Psoas muscle (tissue), 8 donors: ENCODE results near the gene ADAP1. TPM values are rescaled to one million over a fixed set of nuclear protein-coding genes. Genes with fewer than 3 reads are reported as not detected.

ENCODE experiments used
- ATAC-seq, 4 donors: fragments of 200-7000 bp; cut with Tn5 transposase; one replicate each; pipeline ENCODE4 v1.9.1; 2020; ENCODE audit warnings: moderate library complexity in 3 of 4, mild to moderate bottlenecking in 2 of 4
- DNase-seq, 2 donors: peaks; one replicate each; pipeline ENCODE4 v3.0.0-alpha.2; 2020
- H3K27ac ChIP-seq: fragments of 200-600 bp; one replicate; pipeline ENCODE4 v1.8.0; 2022
- H3K27me3 ChIP-seq, 3 donors: fragments of 200-600 bp in 1 of 3; one replicate each; pipeline versions ENCODE4 v1.6.1 to v1.8.0; 2013 to 2022; ENCODE audit warnings: low read length in 2 of 3, mild to moderate bottlenecking in 2 of 3, moderate library complexity in 1 of 3; ENCODE audit not compliant: insufficient read depth in 3 of 3
- H3K36me3 ChIP-seq, 2 donors: fragments of 200-600 bp in 1 of 2; one replicate each; pipeline versions ENCODE4 v1.6.1 to v1.8.0; 2013 to 2022; ENCODE audit warnings: low read depth in 1 of 2, mild to moderate bottlenecking in 1 of 2, moderate library complexity in 1 of 2; ENCODE audit not compliant: insufficient read depth in 1 of 2
- H3K4me1 ChIP-seq: fragments of 200-600 bp; one replicate; pipeline ENCODE4 v1.8.0; 2022
- H3K4me3 ChIP-seq: fragments of 200-600 bp; one replicate; pipeline ENCODE4 v1.8.0; 2022; ENCODE audit warnings: mild to moderate bottlenecking
- H3K9me3 ChIP-seq: fragments of 200-600 bp; one replicate; pipeline ENCODE4 v1.8.0; 2022
- CTCF ChIP-seq: fragments of 200-600 bp; IDR thresholded peaks from one replicate; pipeline ENCODE4 v1.8.0; 2022; ENCODE audit warnings: antibody characterized with exemption
- WGBS, 3 donors: extraction: QIAGEN DNeasy Blood & Tissue Kit; methylation state at CpG; one replicate each; pipeline versions ENCODE4 v1.1.6 to v1.1.7; 2013; 5-methylcytosine and 5-hydroxymethylcytosine counted together
- intact Hi-C, 2 donors: fragments of 100-400 bp; cut with DNase I; formaldehyde crosslinking; loops; one replicate each; pipeline versions ENCODE4 v1.11.0 to v1.14.2; 2022
- polyA plus RNA-seq, 3 donors: library from polyadenylated mRNA; stranded (reverse); fragments of 200-250 nt; gene quantifications; one replicate each; pipeline ENCODE4 v1.2.3, GENCODE V29; 2013
- total RNA-seq, 4 donors: library from RNA; stranded (reverse); fragmentation: NEBNext Ultra II Directional in 2 of 4; extraction: Animal tissue kit (Norgen Biotek cat#: 25700) in 2 of 4; gene quantifications; one replicate each; pipeline versions ENCODE4 v1.2.1 to v1.2.4, GENCODE V29; 2021 to 2023
- donor health status: healthy with polysubstance abuse.
- donor health status: DM: no; HTN: no; CAD: no; lungs with moderate emphysema.
- donor health status: Bipolar disorder and iron deficiency.
- donor health status: healthy.
- donor health status: DM: yes; HTN: yes; CAD: no.
- donor health status: DM: no; HTN: no; CAD: no.
- donor health status: DM: no; HTN: no; CAD: no.
- donor health status: DM: yes; HTN: yes; CAD: no.

ADAP1 gene
- total and polyA plus RNA-seq, 7 donors, result 0.18 to 1.4 (median 0.88) TPM

GRCh38 chr7:999149-999879 lies 44.8 kb upstream of the ADAP1 start:
- Histone ChIP-seq H3K4me3 (no peak overlapping the region), H3K36me3 (peaks cover 0 to 6% of the 10 kb centered on the region in 2 donors), H3K9me3 (no peaks in the 10 kb centered on the region), H3K27me3 (no peaks in the 10 kb centered on the region), H3K4me1 (no peaks in the 10 kb centered on the region), H3K27ac (no peak overlapping the region)
- intact Hi-C loops, result loop anchor here in 1 of 2 donors (10.0 kb wide), 1 partner anchor 175 kb away; no protein-coding TSS in a partner anchor
- no peak for TF ChIP-seq CTCF
- WGBS, 3 donors, result 87 to 90% (median 88%) methylated on average over 28 of the region's 28 CpGs
- ATAC-seq (no peak), DNase-seq (no peak)

GRCh38 chr7:997404-998395 lies 43.2 kb upstream of the ADAP1 start:
- no peak overlapping the region for H3K4me3 ChIP-seq
- 79 to 82% (median 81%) methylated on average over 41 to 45 of the region's 45 CpGs for WGBS, 3 donors
- no peak for TF ChIP-seq CTCF
- no peaks in the 10 kb centered on the region for H3K9me3 ChIP-seq
- intact Hi-C loops, result loop anchor here in 1 of 2 donors (10.0 kb wide), 1 partner anchor 177 kb away; no protein-coding TSS in a partner anchor
- DNase-seq (no peak), ATAC-seq (no peak)
- H3K36me3 ChIP-seq, result peaks cover 0 to 6% of the 10 kb centered on the region in 2 donors
- H3K27ac ChIP-seq, result no peak overlapping the region
- H3K4me1 ChIP-seq, result peaks cover 3% of the 10 kb centered on the region
- H3K27me3 ChIP-seq, result peaks cover 0 to 1% (median 0%) of the 10 kb centered on the region in 3 donors

GRCh38 chr7:996079-996872 lies 41.8 kb upstream of the ADAP1 start:
- Histone ChIP-seq H3K36me3 (peaks cover 0 to 6% of the 10 kb centered on the region in 2 donors), H3K27me3 (peaks cover 0 to 15% (median 8%) of the 10 kb centered on the region in 3 donors), H3K4me3 (no peak overlapping the region), H3K9me3 (no peaks in the 10 kb centered on the region), H3K27ac (no peak overlapping the region), H3K4me1 (peaks cover 3% of the 10 kb centered on the region)
- 86 to 89% (median 87%) methylated on average over 34 to 38 of the region's 38 CpGs for WGBS, 3 donors
- no peak for TF ChIP-seq CTCF
- DNase-seq (no peak), ATAC-seq (no peak)
- intact Hi-C loops, result loop anchor here in 1 of 2 donors (10.0 kb wide), 1 partner anchor 179 kb away; no protein-coding TSS in a partner anchor

GRCh38 chr7:995571-995970 lies 41.1 kb upstream of the ADAP1 start:
- Histone ChIP-seq H3K4me3 (no peak overlapping the region), H3K27me3 (peaks cover 0 to 23% (median 8%) of the 10 kb centered on the region in 3 donors), H3K4me1 (peaks cover 6% of the 10 kb centered on the region), H3K27ac (no peak overlapping the region), H3K36me3 (peaks cover 0 to 6% of the 10 kb centered on the region in 2 donors), H3K9me3 (no peaks in the 10 kb centered on the region)
- WGBS, 3 donors, result 90 to 91% (median 91%) methylated on average over 14 of the region's 14 CpGs
- DNase-seq (no peak), ATAC-seq (no peak)
- TF ChIP-seq CTCF, result no peak
- intact Hi-C loops, result loop anchor here in 1 of 2 donors (10.0 kb wide), 1 partner anchor 179 kb away; no protein-coding TSS in a partner anchor
